ENCODE results near the gene NDOR1.

The NDOR1 gene

GRCh38 chr9:137204731-137205125 lies 772 bp upstream of the NDOR1 start:
- H3K9me3 ChIP-seq (ENCODE audit: control insufficient read depth, low read length) = no peaks in the 10 kb centered on the region
- DNase-seq (ENCODE audit: low read depth) = no peak
- peak overlapping the region; percentile 97 for H3K4me3 ChIP-seq (ENCODE audit: low read length)
- H3K9ac ChIP-seq (ENCODE audit: low read length) = peak overlapping the region; percentile 99
- H3K36me3 ChIP-seq (ENCODE audit: control insufficient read depth, insufficient read depth, low read length, severe bottlenecking) = peaks cover 4% of the 10 kb centered on the region
- H3K4me1 ChIP-seq (ENCODE audit: control insufficient read depth, insufficient read depth, low read length) = peaks cover 39% of the 10 kb centered on the region
- no peaks in the 10 kb centered on the region for H3K27me3 ChIP-seq (replicated peaks; ENCODE audit: control insufficient read depth, insufficient read depth, low read length)

DNA sequence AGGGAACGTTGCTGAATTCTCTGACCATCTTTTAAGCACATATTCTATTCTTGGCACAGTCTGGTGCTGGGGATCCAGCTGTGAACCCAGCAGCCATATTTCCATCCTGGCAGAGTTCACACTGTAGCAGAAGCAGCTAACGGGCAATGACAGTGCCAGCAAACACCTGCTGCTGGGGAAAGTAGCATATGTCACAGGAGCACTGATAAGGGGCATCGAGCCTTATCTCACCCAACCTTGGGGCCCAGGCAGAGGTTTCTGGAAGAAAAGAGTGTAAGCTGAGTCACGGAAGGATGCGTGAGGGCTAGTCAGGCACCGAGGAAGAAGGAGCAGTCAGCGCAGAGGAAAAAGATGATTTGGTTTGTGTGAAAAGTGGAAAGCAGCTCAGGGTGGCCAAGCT lies 1.1 kb downstream of the NDOR1 start:
- H3K9me3 ChIP-seq (ENCODE audit: control insufficient read depth, low read length) = no peaks in the 10 kb centered on the region
- peak overlapping the region; percentile 97 for H3K4me3 ChIP-seq (ENCODE audit: low read length)

DNA sequence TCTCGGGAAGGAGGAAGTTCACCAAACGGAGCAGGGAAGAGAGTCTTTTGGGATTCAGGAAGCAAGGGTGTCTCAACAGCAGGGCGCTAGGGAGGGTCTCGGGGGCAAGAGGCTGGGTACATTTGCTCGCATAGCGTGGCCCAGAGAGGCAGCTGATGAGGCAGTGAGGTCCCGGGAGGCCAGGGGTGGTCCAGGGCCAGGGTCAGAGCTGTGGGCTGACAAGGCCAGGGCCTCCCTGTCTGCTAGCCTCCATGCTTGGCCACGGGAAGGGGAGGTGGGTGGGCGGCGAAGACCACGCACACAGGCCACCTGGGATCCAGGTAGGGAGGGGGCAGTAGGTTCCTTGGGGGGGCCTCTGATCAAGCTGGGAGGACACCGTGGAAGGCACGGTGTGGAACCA lies 6.0 kb downstream of the NDOR1 start:
- no peak for DNase-seq (ENCODE audit: low read depth)
- Histone ChIP-seq H3K36me3 (ENCODE audit: control insufficient read depth, insufficient read depth, low read length, severe bottlenecking) (peaks cover 13% of the 10 kb centered on the region), H3K9me3 (ENCODE audit: control insufficient read depth, low read length) (no peaks in the 10 kb centered on the region), H3K4me1 (ENCODE audit: control insufficient read depth, insufficient read depth, low read length) (peaks cover 3% of the 10 kb centered on the region), H3K27me3 (replicated peaks; ENCODE audit: control insufficient read depth, insufficient read depth, low read length) (no peaks in the 10 kb centered on the region), H3K4me3 (ENCODE audit: low read length) (no peak overlapping the region), H3K9ac (ENCODE audit: low read length) (no peak overlapping the region)

More for the DNA sequence above, 1.1 kb downstream of the NDOR1 start:
- Histone ChIP-seq H3K27me3 (replicated peaks; ENCODE audit: control insufficient read depth, insufficient read depth, low read length) (no peaks in the 10 kb centered on the region), H3K4me1 (ENCODE audit: control insufficient read depth, insufficient read depth, low read length) (peaks cover 33% of the 10 kb centered on the region), H3K9ac (ENCODE audit: low read length) (peak overlapping the region; percentile 99), H3K36me3 (ENCODE audit: control insufficient read depth, insufficient read depth, low read length, severe bottlenecking) (peaks cover 4% of the 10 kb centered on the region)
- DNase-seq (ENCODE audit: low read depth) = no peak

DNA sequence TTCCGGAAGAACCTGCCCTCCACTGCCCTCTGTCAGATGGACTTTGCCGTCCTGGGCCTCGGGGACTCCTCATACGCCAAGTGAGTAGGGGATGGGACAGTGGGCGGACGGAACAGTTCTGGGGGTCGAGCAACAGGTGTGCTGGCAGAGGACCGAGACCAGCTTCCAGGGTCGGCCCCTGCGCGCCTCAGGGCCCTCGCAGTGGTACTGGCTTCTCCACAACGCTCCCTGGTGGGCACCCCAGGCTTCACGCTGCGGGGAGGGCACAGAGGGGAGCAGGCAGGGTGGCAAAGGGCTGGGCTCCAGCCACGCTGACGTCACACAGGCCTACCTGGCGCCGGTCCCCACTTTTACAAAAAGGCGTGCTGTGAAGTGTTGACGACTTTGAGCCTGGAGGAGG lies 7.0 kb downstream of the NDOR1 start:
- Histone ChIP-seq H3K27me3 (replicated peaks; ENCODE audit: control insufficient read depth, insufficient read depth, low read length) (no peaks in the 10 kb centered on the region), H3K4me3 (ENCODE audit: low read length) (no peak overlapping the region), H3K36me3 (ENCODE audit: control insufficient read depth, insufficient read depth, low read length, severe bottlenecking) (peaks cover 13% of the 10 kb centered on the region), H3K9me3 (ENCODE audit: control insufficient read depth, low read length) (no peaks in the 10 kb centered on the region), H3K4me1 (ENCODE audit: control insufficient read depth, insufficient read depth, low read length) (peaks cover 9% of the 10 kb centered on the region), H3K9ac (ENCODE audit: low read length) (no peak overlapping the region)
- DNase-seq (ENCODE audit: low read depth) = no peak

DNA sequence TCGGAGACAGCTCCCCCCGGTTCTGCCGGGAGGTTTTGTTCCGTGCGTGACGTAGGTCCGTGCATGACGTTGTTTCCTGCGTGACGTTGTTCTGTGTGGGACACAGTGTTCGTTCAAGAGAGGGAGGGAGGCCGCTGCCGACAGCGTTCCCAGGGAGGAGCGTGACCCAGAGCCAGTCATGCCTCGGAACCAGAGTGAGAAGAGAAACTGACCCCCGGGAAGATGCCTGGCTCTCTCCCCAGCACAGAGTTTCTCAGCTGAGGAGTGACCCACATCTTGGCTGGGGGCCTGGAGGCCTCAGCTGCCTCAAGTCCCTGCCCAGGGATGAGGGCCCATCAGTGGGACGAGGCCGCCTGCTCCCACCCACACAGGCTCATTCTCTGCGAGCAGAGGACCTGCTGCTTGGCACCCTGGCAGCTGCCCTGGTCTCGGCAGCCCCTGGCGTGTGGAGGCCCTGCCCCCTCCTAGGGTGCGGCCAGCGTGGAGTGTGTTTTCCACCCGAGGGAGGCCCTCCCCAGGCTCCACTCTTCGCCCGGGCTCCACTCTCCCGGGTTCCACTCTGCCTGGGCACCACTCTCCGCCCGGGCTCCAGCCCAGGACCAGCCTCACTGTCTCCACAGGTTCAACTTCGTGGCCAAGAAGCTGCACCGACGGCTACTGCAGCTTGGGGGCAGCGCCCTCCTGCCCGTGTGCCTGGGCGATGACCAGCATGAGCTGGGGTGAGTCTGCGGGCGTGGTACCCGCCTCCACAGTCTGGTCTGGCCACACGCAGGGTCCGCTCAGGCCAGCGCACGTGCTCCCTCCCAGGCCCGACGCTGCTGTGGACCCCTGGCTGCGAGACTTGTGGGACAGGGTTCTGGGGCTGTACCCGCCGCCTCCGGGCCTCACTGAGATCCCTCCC lies 7.9 kb downstream of the NDOR1 start:
- H3K9ac ChIP-seq (ENCODE audit: low read length) = no peak overlapping the region
- H3K9me3 ChIP-seq (ENCODE audit: control insufficient read depth, low read length) = no peaks in the 10 kb centered on the region
- H3K36me3 ChIP-seq (ENCODE audit: control insufficient read depth, insufficient read depth, low read length, severe bottlenecking) = peaks cover 13% of the 10 kb centered on the region
- no peak overlapping the region for H3K4me3 ChIP-seq (ENCODE audit: low read length)
- H3K27me3 ChIP-seq (replicated peaks; ENCODE audit: control insufficient read depth, insufficient read depth, low read length) = no peaks in the 10 kb centered on the region
- H3K4me1 ChIP-seq (ENCODE audit: control insufficient read depth, insufficient read depth, low read length) = peaks cover 15% of the 10 kb centered on the region
- DNase-seq (ENCODE audit: low read depth) = no peak

GRCh38 chr9:137214620-137215019 lies 9.1 kb downstream of the NDOR1 start:
- peaks cover 23% of the 10 kb centered on the region for H3K4me1 ChIP-seq (ENCODE audit: control insufficient read depth, insufficient read depth, low read length)

DNA sequence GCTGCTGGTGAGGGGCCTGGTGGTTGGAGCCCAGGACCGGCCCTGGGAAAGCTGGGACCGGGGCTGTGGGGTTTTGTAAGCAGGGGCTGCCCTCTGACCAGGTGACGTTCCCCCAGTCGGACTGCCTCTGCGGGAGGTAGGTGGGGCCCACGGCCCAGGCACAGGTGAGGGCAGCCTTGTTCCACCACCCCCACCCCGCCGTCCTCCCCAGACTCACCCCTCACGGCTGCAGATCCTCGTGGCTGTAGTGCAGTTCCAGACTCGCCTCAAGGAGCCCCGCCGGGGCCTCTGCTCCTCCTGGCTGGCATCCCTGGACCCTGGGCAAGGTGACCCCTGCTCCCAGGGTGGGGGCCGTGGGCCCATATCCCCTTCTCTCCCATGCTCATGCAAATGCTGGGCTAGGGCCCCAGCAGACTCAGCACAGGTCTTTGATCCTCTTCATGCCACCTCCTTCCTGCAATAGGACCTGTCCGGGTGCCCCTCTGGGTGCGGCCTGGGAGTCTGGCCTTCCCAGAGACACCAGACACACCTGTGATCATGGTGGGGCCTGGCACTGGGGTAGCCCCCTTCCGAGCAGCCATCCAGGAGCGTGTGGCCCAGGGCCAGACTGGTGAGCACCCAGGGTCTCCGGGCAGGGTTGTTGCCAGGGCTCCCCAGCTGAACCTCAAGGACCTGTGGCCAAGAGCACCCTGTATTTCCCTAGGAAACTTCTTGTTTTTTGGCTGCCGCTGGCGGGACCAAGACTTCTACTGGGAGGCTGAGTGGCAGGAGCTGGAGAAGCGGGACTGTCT lies 9.9 kb downstream of the NDOR1 start:
- peaks cover 9% of the 10 kb centered on the region for H3K36me3 ChIP-seq (ENCODE audit: control insufficient read depth, insufficient read depth, low read length, severe bottlenecking)
- peaks cover 23% of the 10 kb centered on the region for H3K4me1 ChIP-seq (ENCODE audit: control insufficient read depth, insufficient read depth, low read length)
- no peak overlapping the region for H3K9ac ChIP-seq (ENCODE audit: low read length)
- no peak overlapping the region for H3K4me3 ChIP-seq (ENCODE audit: low read length)
- no peak for DNase-seq (ENCODE audit: low read depth)
- no peaks in the 10 kb centered on the region for H3K27me3 ChIP-seq (replicated peaks; ENCODE audit: control insufficient read depth, insufficient read depth, low read length)
- no peaks in the 10 kb centered on the region for H3K9me3 ChIP-seq (ENCODE audit: control insufficient read depth, low read length)

More at GRCh38 chr9:137214620-137215019, 9.1 kb downstream of the NDOR1 start:
- Histone ChIP-seq H3K4me3 (ENCODE audit: low read length) (no peak overlapping the region), H3K36me3 (ENCODE audit: control insufficient read depth, insufficient read depth, low read length, severe bottlenecking) (peaks cover 9% of the 10 kb centered on the region), H3K9me3 (ENCODE audit: control insufficient read depth, low read length) (no peaks in the 10 kb centered on the region), H3K9ac (ENCODE audit: low read length) (no peak overlapping the region), H3K27me3 (replicated peaks; ENCODE audit: control insufficient read depth, insufficient read depth, low read length) (no peaks in the 10 kb centered on the region)
- DNase-seq (ENCODE audit: low read depth) = no peak

DNA sequence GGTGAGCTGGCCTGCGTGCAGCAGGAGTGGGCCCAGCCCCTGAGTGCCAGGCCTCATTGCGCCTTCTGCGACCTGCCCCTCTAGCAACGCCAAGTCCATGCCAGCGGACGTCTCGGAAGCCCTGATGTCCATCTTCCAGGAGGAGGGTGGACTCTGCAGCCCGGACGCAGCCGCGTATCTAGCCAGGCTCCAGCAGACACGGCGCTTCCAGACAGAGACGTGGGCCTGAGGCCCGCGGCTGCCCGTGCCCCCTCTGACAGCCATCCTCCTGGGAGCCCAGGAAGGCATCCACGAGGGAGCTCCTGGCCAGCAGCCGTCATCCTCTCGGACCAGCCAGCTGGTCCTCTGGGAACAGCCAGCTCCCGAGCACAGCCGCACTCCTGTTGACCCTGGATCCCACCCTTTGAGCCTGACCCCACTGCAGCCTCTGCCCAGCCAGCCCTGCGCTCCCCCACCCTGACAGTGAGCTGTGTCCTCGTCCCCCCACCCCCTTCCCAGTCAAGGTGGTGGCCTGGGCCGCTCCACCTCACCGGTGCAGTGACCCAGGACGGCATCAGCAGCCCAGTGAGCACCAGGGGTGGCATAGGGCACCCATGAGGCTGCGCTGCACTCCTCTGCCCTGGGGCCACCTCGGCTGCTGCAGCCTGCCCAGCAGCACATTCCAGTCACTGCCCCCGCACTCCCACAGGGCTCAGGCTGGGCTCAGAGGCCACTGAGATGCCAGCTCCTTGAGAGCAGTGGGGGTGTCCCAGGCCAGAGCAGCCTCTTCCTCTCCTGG lies 10.9 kb downstream of the NDOR1 start:
- Histone ChIP-seq H3K9me3 (ENCODE audit: control insufficient read depth, low read length) (no peaks in the 10 kb centered on the region), H3K27me3 (replicated peaks; ENCODE audit: control insufficient read depth, insufficient read depth, low read length) (no peaks in the 10 kb centered on the region), H3K9ac (ENCODE audit: low read length) (no peak overlapping the region), H3K36me3 (ENCODE audit: control insufficient read depth, insufficient read depth, low read length, severe bottlenecking) (peaks cover 9% of the 10 kb centered on the region), H3K4me1 (ENCODE audit: control insufficient read depth, insufficient read depth, low read length) (peaks cover 23% of the 10 kb centered on the region), H3K4me3 (ENCODE audit: low read length) (no peak overlapping the region)
- no peak for DNase-seq (ENCODE audit: low read depth)

- peak overlapping the region; percentile 49 for H3K4me3 ChIP-seq (ENCODE audit: low read length)
- H3K9me3 ChIP-seq (ENCODE audit: control insufficient read depth, low read length) = no peaks in the 10 kb centered on the region
- H3K27me3 ChIP-seq (replicated peaks; ENCODE audit: control insufficient read depth, insufficient read depth, low read length) = no peaks in the 10 kb centered on the region
- peaks cover 9% of the 10 kb centered on the region for H3K36me3 ChIP-seq (ENCODE audit: control insufficient read depth, insufficient read depth, low read length, severe bottlenecking)
- no peak for DNase-seq (ENCODE audit: low read depth)
- peaks cover 23% of the 10 kb centered on the region for H3K4me1 ChIP-seq (ENCODE audit: control insufficient read depth, insufficient read depth, low read length)
- peak overlapping the region; percentile 51 for H3K9ac ChIP-seq (ENCODE audit: low read length)
These were observed 12.0 kb downstream of the NDOR1 start for GRCh38 chr9:137217276-137218211.

GRCh38 chr9:137218212-137218753 lies 12.8 kb downstream of the NDOR1 start:
- peaks cover 9% of the 10 kb centered on the region for H3K36me3 ChIP-seq (ENCODE audit: control insufficient read depth, insufficient read depth, low read length, severe bottlenecking)
- DNase-seq (ENCODE audit: low read depth) = no peak
- H3K27me3 ChIP-seq (replicated peaks; ENCODE audit: control insufficient read depth, insufficient read depth, low read length) = no peaks in the 10 kb centered on the region
- peaks cover 28% of the 10 kb centered on the region for H3K4me1 ChIP-seq (ENCODE audit: control insufficient read depth, insufficient read depth, low read length)
- no peak overlapping the region for H3K4me3 ChIP-seq (ENCODE audit: low read length)
- peak overlapping the region; percentile 51 for H3K9ac ChIP-seq (ENCODE audit: low read length)
- no peaks in the 10 kb centered on the region for H3K9me3 ChIP-seq (ENCODE audit: control insufficient read depth, low read length)

Measured in adipocyte (in vitro differentiated cells).